Liver (tissue), 3 donors: Measurements from ENCODE around the gene GRK2.

ENCODE experiments used
- GABPA ChIP-seq, 2 donors: IDR thresholded peaks in 1 of 2; conservative IDR thresholded peaks in 1 of 2; 2 replicates each; pipeline ENCODE4 v1.6.1; 2016; ENCODE audit warnings: antibody characterized with exemption in 2 of 2, mild to moderate bottlenecking in 1 of 2, moderate library complexity in 1 of 2
- TF ChIP-seq, protein P1 (sequence below): fragments of 150-350 bp; IDR thresholded peaks from 2 replicates; pipeline ENCODE4 v1.5.1; 2017; ENCODE audit warnings: improper control_type of control experiment, low read depth, low read length; ENCODE audit not compliant: missing input control
- TF ChIP-seq, protein P2 (sequence below): IDR thresholded peaks from 2 replicates; pipeline ENCODE4 v1.6.1; 2016; ENCODE audit warnings: antibody characterized with exemption
- donor health status: healthy.
- donor health status: healthy.

DNA sequence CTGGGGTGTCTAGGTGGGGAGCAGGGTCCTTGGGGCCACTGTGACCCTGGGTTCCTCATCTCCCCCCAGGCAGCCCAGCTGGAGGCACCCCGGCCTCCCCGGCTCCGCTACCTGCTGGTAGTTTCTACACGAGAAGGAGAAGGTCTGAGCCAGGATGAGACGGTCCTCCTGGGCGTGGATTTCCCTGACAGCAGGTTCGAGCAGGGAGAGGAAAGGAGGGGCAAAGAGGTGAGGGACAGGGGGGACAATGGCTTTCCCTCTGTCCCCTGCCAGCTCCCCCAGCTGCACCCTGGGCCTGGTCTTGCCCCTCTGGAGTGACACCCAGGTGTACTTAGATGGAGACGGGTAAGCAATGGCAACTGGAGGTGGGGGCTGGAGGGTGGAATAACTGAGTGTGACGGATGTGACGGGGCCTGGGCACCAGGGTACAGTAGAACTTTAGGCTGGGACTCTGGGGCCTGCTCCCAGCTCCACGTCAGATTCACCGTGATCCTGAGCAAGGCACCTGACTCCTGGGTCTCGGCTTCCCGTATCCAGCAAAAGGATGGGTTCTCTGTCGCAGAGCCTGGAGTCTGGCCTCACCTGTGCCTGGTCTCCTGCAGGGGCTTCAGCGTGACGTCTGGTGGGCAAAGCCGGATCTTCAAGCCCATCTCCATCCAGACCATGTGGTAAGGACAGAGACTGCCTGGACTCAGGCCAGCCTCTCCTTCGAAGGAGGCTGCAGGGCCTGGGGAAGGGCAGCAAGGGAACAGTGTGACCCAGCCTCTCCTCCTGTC is 40.7 kb downstream of the GRK2 start:
- TF ChIP-seq, protein P1, sequence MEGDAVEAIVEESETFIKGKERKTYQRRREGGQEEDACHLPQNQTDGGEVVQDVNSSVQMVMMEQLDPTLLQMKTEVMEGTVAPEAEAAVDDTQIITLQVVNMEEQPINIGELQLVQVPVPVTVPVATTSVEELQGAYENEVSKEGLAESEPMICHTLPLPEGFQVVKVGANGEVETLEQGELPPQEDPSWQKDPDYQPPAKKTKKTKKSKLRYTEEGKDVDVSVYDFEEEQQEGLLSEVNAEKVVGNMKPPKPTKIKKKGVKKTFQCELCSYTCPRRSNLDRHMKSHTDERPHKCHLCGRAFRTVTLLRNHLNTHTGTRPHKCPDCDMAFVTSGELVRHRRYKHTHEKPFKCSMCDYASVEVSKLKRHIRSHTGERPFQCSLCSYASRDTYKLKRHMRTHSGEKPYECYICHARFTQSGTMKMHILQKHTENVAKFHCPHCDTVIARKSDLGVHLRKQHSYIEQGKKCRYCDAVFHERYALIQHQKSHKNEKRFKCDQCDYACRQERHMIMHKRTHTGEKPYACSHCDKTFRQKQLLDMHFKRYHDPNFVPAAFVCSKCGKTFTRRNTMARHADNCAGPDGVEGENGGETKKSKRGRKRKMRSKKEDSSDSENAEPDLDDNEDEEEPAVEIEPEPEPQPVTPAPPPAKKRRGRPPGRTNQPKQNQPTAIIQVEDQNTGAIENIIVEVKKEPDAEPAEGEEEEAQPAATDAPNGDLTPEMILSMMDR: no peak
- TF ChIP-seq, protein P2, sequence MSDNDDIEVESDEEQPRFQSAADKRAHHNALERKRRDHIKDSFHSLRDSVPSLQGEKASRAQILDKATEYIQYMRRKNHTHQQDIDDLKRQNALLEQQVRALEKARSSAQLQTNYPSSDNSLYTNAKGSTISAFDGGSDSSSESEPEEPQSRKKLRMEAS: no peak
- TF ChIP-seq GABPA (IDR thresholded peaks at IDR 0.05 in 1 of 2, conservative IDR thresholded peaks at IDR 0.05 in 1 of 2): no peak
